ENCODE data around the gene MSI2.

Gene MSI2

GRCh38 chr17:57391076-57391825, 134.9 kb downstream of the MSI2 start:
- TF ChIP-seq FOXM1 (IDR thresholded peaks at IDR 0.05; ENCODE audit: borderline replicate concordance, low read depth) (no peak), TEAD4 (IDR thresholded peaks at IDR 0.05) (no peak), CEBPB (IDR thresholded peaks at IDR 0.05) (no peak), EGR1 (IDR thresholded peaks at IDR 0.05) (no peak), TCF12 (IDR thresholded peaks at IDR 0.05; ENCODE audit: low read depth) (no peak), EP300 (IDR thresholded peaks at IDR 0.05; ENCODE audit: borderline replicate concordance) (no peak)
- TF ChIP-seq, protein P1, sequence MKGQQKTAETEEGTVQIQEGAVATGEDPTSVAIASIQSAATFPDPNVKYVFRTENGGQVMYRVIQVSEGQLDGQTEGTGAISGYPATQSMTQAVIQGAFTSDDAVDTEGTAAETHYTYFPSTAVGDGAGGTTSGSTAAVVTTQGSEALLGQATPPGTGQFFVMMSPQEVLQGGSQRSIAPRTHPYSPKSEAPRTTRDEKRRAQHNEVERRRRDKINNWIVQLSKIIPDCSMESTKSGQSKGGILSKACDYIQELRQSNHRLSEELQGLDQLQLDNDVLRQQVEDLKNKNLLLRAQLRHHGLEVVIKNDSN (IDR thresholded peaks at IDR 0.05) = no peak

- TF ChIP-seq TAF1 (IDR thresholded peaks at IDR 0.05; ENCODE audit: low read depth) = no peak
- TF ChIP-seq TEAD4 (IDR thresholded peaks at IDR 0.05) = no peak
- TF ChIP-seq, protein P2, sequence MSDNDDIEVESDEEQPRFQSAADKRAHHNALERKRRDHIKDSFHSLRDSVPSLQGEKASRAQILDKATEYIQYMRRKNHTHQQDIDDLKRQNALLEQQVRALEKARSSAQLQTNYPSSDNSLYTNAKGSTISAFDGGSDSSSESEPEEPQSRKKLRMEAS (IDR thresholded peaks at IDR 0.05) = no peak
- TF ChIP-seq ZBTB7A (IDR thresholded peaks at IDR 0.05; ENCODE audit: low read depth) = no peak
- TF ChIP-seq, protein P3, sequence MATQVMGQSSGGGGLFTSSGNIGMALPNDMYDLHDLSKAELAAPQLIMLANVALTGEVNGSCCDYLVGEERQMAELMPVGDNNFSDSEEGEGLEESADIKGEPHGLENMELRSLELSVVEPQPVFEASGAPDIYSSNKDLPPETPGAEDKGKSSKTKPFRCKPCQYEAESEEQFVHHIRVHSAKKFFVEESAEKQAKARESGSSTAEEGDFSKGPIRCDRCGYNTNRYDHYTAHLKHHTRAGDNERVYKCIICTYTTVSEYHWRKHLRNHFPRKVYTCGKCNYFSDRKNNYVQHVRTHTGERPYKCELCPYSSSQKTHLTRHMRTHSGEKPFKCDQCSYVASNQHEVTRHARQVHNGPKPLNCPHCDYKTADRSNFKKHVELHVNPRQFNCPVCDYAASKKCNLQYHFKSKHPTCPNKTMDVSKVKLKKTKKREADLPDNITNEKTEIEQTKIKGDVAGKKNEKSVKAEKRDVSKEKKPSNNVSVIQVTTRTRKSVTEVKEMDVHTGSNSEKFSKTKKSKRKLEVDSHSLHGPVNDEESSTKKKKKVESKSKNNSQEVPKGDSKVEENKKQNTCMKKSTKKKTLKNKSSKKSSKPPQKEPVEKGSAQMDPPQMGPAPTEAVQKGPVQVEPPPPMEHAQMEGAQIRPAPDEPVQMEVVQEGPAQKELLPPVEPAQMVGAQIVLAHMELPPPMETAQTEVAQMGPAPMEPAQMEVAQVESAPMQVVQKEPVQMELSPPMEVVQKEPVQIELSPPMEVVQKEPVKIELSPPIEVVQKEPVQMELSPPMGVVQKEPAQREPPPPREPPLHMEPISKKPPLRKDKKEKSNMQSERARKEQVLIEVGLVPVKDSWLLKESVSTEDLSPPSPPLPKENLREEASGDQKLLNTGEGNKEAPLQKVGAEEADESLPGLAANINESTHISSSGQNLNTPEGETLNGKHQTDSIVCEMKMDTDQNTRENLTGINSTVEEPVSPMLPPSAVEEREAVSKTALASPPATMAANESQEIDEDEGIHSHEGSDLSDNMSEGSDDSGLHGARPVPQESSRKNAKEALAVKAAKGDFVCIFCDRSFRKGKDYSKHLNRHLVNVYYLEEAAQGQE (IDR thresholded peaks at IDR 0.05; ENCODE audit: low read depth) = no peak
- no peak for TF ChIP-seq CREB1 (IDR thresholded peaks at IDR 0.05; ENCODE audit: low read depth)
- no peak for TF ChIP-seq TCF12 (IDR thresholded peaks at IDR 0.05; ENCODE audit: low read depth)
- TF ChIP-seq RAD21 (IDR thresholded peaks at IDR 0.05; ENCODE audit: low read depth) = no peak
- TF ChIP-seq EP300 (IDR thresholded peaks at IDR 0.05; ENCODE audit: borderline replicate concordance) = no peak
- no peak for TF ChIP-seq CEBPB (IDR thresholded peaks at IDR 0.05)
- TF ChIP-seq YY1 (IDR thresholded peaks at IDR 0.05; ENCODE audit: low read depth) = no peak
- no peak for TF ChIP-seq NFIC (IDR thresholded peaks at IDR 0.05)
- TF ChIP-seq EGR1 (IDR thresholded peaks at IDR 0.05) = no peak
- TF ChIP-seq FOXM1 (IDR thresholded peaks at IDR 0.05; ENCODE audit: borderline replicate concordance, low read depth) = no peak
These were observed 135.6 kb downstream of the MSI2 start for GRCh38 chr17:57391857-57392471.

- TF ChIP-seq ZBTB7A (IDR thresholded peaks at IDR 0.05; ENCODE audit: low read depth) (no peak), TAF1 (IDR thresholded peaks at IDR 0.05; ENCODE audit: low read depth) (no peak), YY1 (IDR thresholded peaks at IDR 0.05; ENCODE audit: low read depth) (no peak), CEBPB (IDR thresholded peaks at IDR 0.05) (no peak), EP300 (IDR thresholded peaks at IDR 0.05; ENCODE audit: borderline replicate concordance) (no peak), FOXM1 (IDR thresholded peaks at IDR 0.05; ENCODE audit: borderline replicate concordance, low read depth) (no peak), EGR1 (IDR thresholded peaks at IDR 0.05) (no peak), CREB1 (IDR thresholded peaks at IDR 0.05; ENCODE audit: low read depth) (no peak), NFIC (IDR thresholded peaks at IDR 0.05) (no peak), TCF12 (IDR thresholded peaks at IDR 0.05; ENCODE audit: low read depth) (no peak), TEAD4 (IDR thresholded peaks at IDR 0.05) (no peak)
- TF ChIP-seq, protein P1 (IDR thresholded peaks at IDR 0.05) = no peak
- TF ChIP-seq, protein P2 (IDR thresholded peaks at IDR 0.05) = no peak
These were observed 137.0 kb downstream of the MSI2 start for GRCh38 chr17:57393368-57393767.

GRCh38 chr17:57394375-57394774, 138.1 kb downstream of the MSI2 start:
- TF ChIP-seq EGR1 (IDR thresholded peaks at IDR 0.05) = no peak
- TF ChIP-seq ZBTB7A (IDR thresholded peaks at IDR 0.05; ENCODE audit: low read depth) = no peak
- TF ChIP-seq CEBPB (IDR thresholded peaks at IDR 0.05) = no peak
- no peak for TF ChIP-seq RAD21 (IDR thresholded peaks at IDR 0.05; ENCODE audit: low read depth)
- TF ChIP-seq YY1 (IDR thresholded peaks at IDR 0.05; ENCODE audit: low read depth) = no peak
- TF ChIP-seq TAF1 (IDR thresholded peaks at IDR 0.05; ENCODE audit: low read depth) = no peak
- no peak for TF ChIP-seq CREB1 (IDR thresholded peaks at IDR 0.05; ENCODE audit: low read depth)
- TF ChIP-seq, protein P3 (IDR thresholded peaks at IDR 0.05; ENCODE audit: low read depth) = no peak

DNA sequence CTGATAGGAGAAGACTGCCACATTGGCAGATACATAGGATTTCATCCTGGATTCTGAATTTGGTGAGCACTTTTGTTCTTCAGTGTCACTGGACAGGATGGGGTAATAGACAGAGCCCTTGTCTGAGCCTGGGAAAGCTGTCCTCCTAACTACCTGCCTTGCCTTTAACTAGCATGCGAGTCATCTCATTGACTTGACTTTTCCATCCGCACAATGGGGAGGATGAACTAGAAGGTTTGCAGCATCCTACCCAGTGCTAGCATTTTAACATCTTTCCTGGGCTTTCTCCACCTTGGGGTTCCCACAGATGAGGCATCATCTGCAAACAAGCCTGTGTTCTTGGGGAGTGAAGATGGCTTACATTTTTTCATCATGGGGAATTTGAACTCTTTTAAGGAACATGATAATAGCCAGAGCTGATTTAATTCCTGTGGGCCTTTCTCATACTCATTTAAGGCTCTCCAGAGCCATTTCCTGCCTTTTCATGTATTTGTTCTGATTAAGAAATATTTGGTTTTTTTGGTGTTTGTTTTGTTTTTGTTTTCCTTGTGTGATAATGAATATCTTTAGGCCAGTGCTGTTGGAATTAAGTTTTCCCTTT, 139.5 kb downstream of the MSI2 start:
- TF ChIP-seq EP300 (IDR thresholded peaks at IDR 0.05; ENCODE audit: borderline replicate concordance) (no peak), EGR1 (IDR thresholded peaks at IDR 0.05) (no peak), FOXM1 (IDR thresholded peaks at IDR 0.05; ENCODE audit: borderline replicate concordance, low read depth) (no peak), CEBPB (IDR thresholded peaks at IDR 0.05) (no peak), RAD21 (IDR thresholded peaks at IDR 0.05; ENCODE audit: low read depth) (no peak)
- TF ChIP-seq, protein P3 (IDR thresholded peaks at IDR 0.05; ENCODE audit: low read depth) = no peak

Measured in Ishikawa (cell line).